ENCODE data around the gene GCAT.

GRCh38 chr22:37764622-37765021 is 43.1 kb upstream of the GCAT start:
- TF ChIP-seq POLR2A (IDR thresholded peaks at IDR 0.05; ENCODE audit: low read depth, low read length), result no peak
- TF ChIP-seq TAF1 (IDR thresholded peaks at IDR 0.05; ENCODE audit: borderline replicate concordance, low read depth, low read length), result no peak
